K562 (cell line): ENCODE data around the gene H2AZ2. TPM values are rescaled to one million over a fixed set of nuclear protein-coding genes. Genes with fewer than 3 reads are reported as not detected.

Experiments used
- ARID2 ChIP-seq: fragments of 450-650 bp; IDR thresholded peaks from 2 replicates; pipeline ENCODE4 v1.6.1; 2017; ENCODE audit warnings: antibody characterized with exemption, mild to moderate bottlenecking
- CBFA2T3 ChIP-seq: fragments of 450-650 bp; IDR thresholded peaks from 2 replicates; pipeline ENCODE4 v1.6.1; 2017
- CHD1 ChIP-seq: fragments of 200-600 bp; sonication (generic); IDR thresholded peaks from one replicate; pipeline ENCODE4 v1.6.1; 2012; ENCODE audit warnings: mild to moderate bottlenecking, moderate library complexity, low read length, inconsistent platforms
- HLTF ChIP-seq: fragments of 450-650 bp; IDR thresholded peaks from 2 replicates; pipeline ENCODE4 v1.6.1; 2016
- polyA plus RNA-seq, 8 experiments: library from polyadenylated mRNA; depleted of rRNA in 4 of 8; stranded (reverse) in 5 of 8; unstranded in 3 of 8; fragments of >200 nt; fragmentation: Nextera tagmentation in 2 of 8; fragmentation: Illumina TruSeq in 1 of 8; extraction: Ambion mirVana in 2 of 8; extraction: Trizol in 1 of 8; gene quantifications; 2 replicates each; pipeline versions ENCODE4 v1.2.1 to v1.2.3, GENCODE V29; 2011 to 2014; ENCODE audit warnings: inconsistent platforms in 1 of 8, missing spikeins in 1 of 8
- total RNA-seq, 7 experiments: library from RNA; depleted of rRNA in 6 of 7; stranded (reverse); fragments of >200 nt in 6 of 7; fragmentation: Illumina TruSeq in 2 of 7; extraction: Trizol in 2 of 7; gene quantifications; 2 replicates each; pipeline versions ENCODE4 v1.2.1 to v1.2.3, GENCODE V29; 2011 to 2021; ENCODE audit warnings: low replicate concordance in 1 of 7
- TF ChIP-seq, protein P1 (sequence below), 2 experiments: fragments of 450-650 bp; IDR thresholded peaks; 2 replicates each; pipeline ENCODE4 v1.6.1; 2018; ENCODE audit warnings: mild to moderate bottlenecking in 2 of 2, low read depth in 1 of 2; ENCODE audit not compliant: partially characterized antibody in 2 of 2
- TF ChIP-seq, protein P2 (sequence below), 2 experiments: fragments of 450-650 bp; IDR thresholded peaks; 2 replicates each; pipeline ENCODE4 v1.6.1; 2016
- TF ChIP-seq, protein P3 (sequence below): fragments of 450-650 bp; IDR thresholded peaks from 2 replicates; pipeline ENCODE4 v1.6.1; 2016; ENCODE audit warnings: borderline replicate concordance

Gene H2AZ2
- total and polyA plus RNA-seq, 9 of the 15 experiments (the other 6 are each of a cell fraction or from before 2014, with no cell fraction given): 105 to 382 (median 286) TPM

DNA sequence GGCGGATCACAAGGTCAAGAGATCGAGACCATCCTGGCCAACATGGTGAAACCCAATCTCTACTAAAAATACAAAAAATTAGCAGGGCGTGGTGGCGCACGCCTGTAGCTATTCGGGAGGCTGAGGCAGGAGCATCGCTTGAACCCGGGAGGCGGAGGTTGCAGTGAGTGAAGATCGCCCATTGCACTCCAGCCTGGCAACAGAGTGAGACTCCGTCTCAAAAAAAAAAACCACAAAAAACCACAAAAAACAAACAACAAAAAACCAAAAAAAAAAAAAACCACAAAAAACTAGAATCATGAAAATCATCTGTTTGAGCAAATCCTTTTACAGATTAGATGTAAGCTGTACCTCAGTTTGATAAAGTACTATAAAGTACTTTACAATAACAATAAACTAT is 1.5 kb downstream of the H2AZ2 start (continued):
- TF ChIP-seq, protein P1, sequence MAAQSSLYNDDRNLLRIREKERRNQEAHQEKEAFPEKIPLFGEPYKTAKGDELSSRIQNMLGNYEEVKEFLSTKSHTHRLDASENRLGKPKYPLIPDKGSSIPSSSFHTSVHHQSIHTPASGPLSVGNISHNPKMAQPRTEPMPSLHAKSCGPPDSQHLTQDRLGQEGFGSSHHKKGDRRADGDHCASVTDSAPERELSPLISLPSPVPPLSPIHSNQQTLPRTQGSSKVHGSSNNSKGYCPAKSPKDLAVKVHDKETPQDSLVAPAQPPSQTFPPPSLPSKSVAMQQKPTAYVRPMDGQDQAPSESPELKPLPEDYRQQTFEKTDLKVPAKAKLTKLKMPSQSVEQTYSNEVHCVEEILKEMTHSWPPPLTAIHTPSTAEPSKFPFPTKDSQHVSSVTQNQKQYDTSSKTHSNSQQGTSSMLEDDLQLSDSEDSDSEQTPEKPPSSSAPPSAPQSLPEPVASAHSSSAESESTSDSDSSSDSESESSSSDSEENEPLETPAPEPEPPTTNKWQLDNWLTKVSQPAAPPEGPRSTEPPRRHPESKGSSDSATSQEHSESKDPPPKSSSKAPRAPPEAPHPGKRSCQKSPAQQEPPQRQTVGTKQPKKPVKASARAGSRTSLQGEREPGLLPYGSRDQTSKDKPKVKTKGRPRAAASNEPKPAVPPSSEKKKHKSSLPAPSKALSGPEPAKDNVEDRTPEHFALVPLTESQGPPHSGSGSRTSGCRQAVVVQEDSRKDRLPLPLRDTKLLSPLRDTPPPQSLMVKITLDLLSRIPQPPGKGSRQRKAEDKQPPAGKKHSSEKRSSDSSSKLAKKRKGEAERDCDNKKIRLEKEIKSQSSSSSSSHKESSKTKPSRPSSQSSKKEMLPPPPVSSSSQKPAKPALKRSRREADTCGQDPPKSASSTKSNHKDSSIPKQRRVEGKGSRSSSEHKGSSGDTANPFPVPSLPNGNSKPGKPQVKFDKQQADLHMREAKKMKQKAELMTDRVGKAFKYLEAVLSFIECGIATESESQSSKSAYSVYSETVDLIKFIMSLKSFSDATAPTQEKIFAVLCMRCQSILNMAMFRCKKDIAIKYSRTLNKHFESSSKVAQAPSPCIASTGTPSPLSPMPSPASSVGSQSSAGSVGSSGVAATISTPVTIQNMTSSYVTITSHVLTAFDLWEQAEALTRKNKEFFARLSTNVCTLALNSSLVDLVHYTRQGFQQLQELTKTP (IDR thresholded peaks at IDR 0.05; ENCODE audit: low read depth in 1 of 2, partially characterized antibody in 2 of 2): peak in 1 of 2 experiments; percentile 14
- TF ChIP-seq CHD1: peak; percentile 7
- TF ChIP-seq HLTF: peak; percentile 91
- TF ChIP-seq, protein P2, sequence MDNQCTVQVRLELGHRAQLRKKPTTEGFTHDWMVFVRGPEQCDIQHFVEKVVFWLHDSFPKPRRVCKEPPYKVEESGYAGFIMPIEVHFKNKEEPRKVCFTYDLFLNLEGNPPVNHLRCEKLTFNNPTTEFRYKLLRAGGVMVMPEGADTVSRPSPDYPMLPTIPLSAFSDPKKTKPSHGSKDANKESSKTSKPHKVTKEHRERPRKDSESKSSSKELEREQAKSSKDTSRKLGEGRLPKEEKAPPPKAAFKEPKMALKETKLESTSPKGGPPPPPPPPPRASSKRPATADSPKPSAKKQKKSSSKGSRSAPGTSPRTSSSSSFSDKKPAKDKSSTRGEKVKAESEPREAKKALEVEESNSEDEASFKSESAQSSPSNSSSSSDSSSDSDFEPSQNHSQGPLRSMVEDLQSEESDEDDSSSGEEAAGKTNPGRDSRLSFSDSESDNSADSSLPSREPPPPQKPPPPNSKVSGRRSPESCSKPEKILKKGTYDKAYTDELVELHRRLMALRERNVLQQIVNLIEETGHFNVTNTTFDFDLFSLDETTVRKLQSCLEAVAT (IDR thresholded peaks at IDR 0.05): peak; percentile 45 to 87; a peak in 2 of 4 replicates
- TF ChIP-seq, protein P3, sequence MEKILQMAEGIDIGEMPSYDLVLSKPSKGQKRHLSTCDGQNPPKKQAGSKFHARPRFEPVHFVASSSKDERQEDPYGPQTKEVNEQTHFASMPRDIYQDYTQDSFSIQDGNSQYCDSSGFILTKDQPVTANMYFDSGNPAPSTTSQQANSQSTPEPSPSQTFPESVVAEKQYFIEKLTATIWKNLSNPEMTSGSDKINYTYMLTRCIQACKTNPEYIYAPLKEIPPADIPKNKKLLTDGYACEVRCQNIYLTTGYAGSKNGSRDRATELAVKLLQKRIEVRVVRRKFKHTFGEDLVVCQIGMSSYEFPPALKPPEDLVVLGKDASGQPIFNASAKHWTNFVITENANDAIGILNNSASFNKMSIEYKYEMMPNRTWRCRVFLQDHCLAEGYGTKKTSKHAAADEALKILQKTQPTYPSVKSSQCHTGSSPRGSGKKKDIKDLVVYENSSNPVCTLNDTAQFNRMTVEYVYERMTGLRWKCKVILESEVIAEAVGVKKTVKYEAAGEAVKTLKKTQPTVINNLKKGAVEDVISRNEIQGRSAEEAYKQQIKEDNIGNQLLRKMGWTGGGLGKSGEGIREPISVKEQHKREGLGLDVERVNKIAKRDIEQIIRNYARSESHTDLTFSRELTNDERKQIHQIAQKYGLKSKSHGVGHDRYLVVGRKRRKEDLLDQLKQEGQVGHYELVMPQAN: peak; percentile 64
- TF ChIP-seq CBFA2T3: peak; percentile 9; the same call in 1 of the 2 replicates
- TF ChIP-seq ARID2: peak; percentile 11; the same call in 1 of the 2 replicates
